Measurements from ENCODE around the gene COX8C. TPM values are rescaled to one million over a fixed set of nuclear protein-coding genes. Genes with fewer than 3 reads are reported as not detected.

Gene COX8C
- total and polyA plus RNA-seq, 10 of the 15 experiments (the other 5 are each of a cell fraction or from before 2014, with no cell fraction given): 0.15 to 0.20 TPM; not detected in 8

- RAD21 ChIA-PET (ENCODE audit: unreplicated experiment): interaction anchor here (1.0 to 1.2 kb wide), 2 partner anchors 9 to 12 kb away, joined by 3 to 4 read pairs; no protein-coding TSS in a partner anchor
- POLR2A ChIA-PET: interaction anchor here (0.7 to 1.6 kb wide), 3 partner anchors 12 to 165 kb away, joined by 3 to 5 read pairs (median 4); no protein-coding TSS in a partner anchor
- TF ChIP-seq POLR2AphosphoS5 (IDR thresholded peaks at IDR 0.05; ENCODE audit: low read length): no peak
- peak; percentile 49 for TF ChIP-seq SKIL (IDR thresholded peaks at IDR 0.05; ENCODE audit: low read depth, poor library complexity, severe bottlenecking)
- peak; percentile 95 for TF ChIP-seq IKZF1 (conservative IDR thresholded peaks at IDR 0.05)
- peak in 1 of 2 experiments; percentile 73; a peak in 2 of 4 replicates for TF ChIP-seq SRF (IDR thresholded peaks at IDR 0.05; ENCODE audit: low read depth in 2 of 2, low read length in 2 of 2)
- TF ChIP-seq ZNF274 (IDR thresholded peaks at IDR 0.05; ENCODE audit: insufficient read depth, insufficient read length): no peak
- no peak for TF ChIP-seq ZSCAN29 (IDR thresholded peaks at IDR 0.05)
- no peak; the same call in 1 of the 2 replicates for TF ChIP-seq BACH1 (IDR thresholded peaks at IDR 0.05; ENCODE audit: borderline replicate concordance)
- no peak for TF ChIP-seq SMAD1 (IDR thresholded peaks at IDR 0.05; ENCODE audit: low read depth, partially characterized antibody)
- TF ChIP-seq NR2F1 (conservative IDR thresholded peaks at IDR 0.05): peak; percentile 93
- no peak for TF ChIP-seq SMAD5 (IDR thresholded peaks at IDR 0.05; ENCODE audit: low read depth)
- no peak for TF ChIP-seq SP1 (IDR thresholded peaks at IDR 0.05; ENCODE audit: low read depth, low read length)
- no peak for TF ChIP-seq E4F1 (IDR thresholded peaks at IDR 0.05; ENCODE audit: borderline replicate concordance, partially characterized antibody)
- no peak for TF ChIP-seq ELK1 (IDR thresholded peaks at IDR 0.05; ENCODE audit: low read depth, low read length)
- TF ChIP-seq STAT3 (IDR thresholded peaks at IDR 0.05; ENCODE audit: low read depth, low read length): no peak
- no peak for TF ChIP-seq SREBF1 (IDR thresholded peaks at IDR 0.05; ENCODE audit: low read length)
- no peak for TF ChIP-seq LARP7 (IDR thresholded peaks at IDR 0.05)
- TF ChIP-seq CBFB (IDR thresholded peaks at IDR 0.05; ENCODE audit: low read depth): peak; percentile 88
- 0 out of 2 replicates have a peak, but pooled peaks have one; percentile 25 for TF ChIP-seq TCF7 (IDR thresholded peaks at IDR 0.05; ENCODE audit: borderline replicate concordance)
- TF ChIP-seq FOXM1 (IDR thresholded peaks at IDR 0.05; ENCODE audit: low read depth, low read length): peak; percentile 77; the same call in 1 of the 2 replicates
Measured at GRCh38 chr14:93369713-93370266, 22.8 kb downstream of the COX8C start.

More at GRCh38 chr14:93369713-93370266, 22.8 kb downstream of the COX8C start:
- peak overlapping the region; percentile 84 for H2AFZ ChIP-seq (ENCODE audit: control insufficient read depth, low read depth, low read length)
- no peaks in the 10 kb centered on the region for H4K20me1 ChIP-seq (ENCODE audit: control insufficient read depth, insufficient read depth)
- no peaks in the 10 kb centered on the region for H3K27me3 ChIP-seq (replicated peaks in 1 of 2; ENCODE audit: control insufficient read depth in 2 of 2, insufficient read depth in 2 of 2, low read length in 1 of 2)
- CTCF ChIA-PET: interaction anchor here (1.7 kb wide), 1 partner anchor 40 kb away, joined by 4 read pairs; no protein-coding TSS in a partner anchor
- intact Hi-C loops (cut with micrococcal nuclease; ENCODE audit: unreplicated experiment): no loop called here
- in situ Hi-C loops (cut with MboI): no loop called here
- SMC1A ChIA-PET (ENCODE audit: uncharacterized antibody, unreplicated experiment): interaction anchor here (1.0 to 3.2 kb wide), 4 partner anchors 10 to 38 kb away, joined by 3 to 24 read pairs (median 8); no protein-coding TSS in a partner anchor
- ATAC-seq: peak; percentile 96
- DNase-seq (ENCODE audit: low read depth, low spot score): peak; percentile 85
- peaks cover 22% of the 10 kb centered on the region for H3K4me1 ChIP-seq (ENCODE audit: control insufficient read depth, insufficient read depth, low read length)
- TSS peak; percentile 71 for BruUV-seq (replicated peaks)
- no peaks in the 10 kb centered on the region for H3K36me3 ChIP-seq (ENCODE audit: control insufficient read depth in 2 of 2, insufficient read depth in 2 of 2, low read length in 1 of 2)
- H3K27ac ChIP-seq (ENCODE audit: control insufficient read depth, insufficient read depth): peak overlapping the region; percentile 91
- peak overlapping the region; percentile 70 for H3K4me2 ChIP-seq (ENCODE audit: control insufficient read depth, insufficient read depth)
- 27% methylated on average over 4 of the region's 4 CpGs for WGBS (ENCODE audit: insufficient coverage, insufficient replicate concordance, low lambda C conversion rate, missing lambda C conversion rate)
- H3K9me3 ChIP-seq (replicated peaks; ENCODE audit: control insufficient read depth, insufficient read depth, low read length): peaks cover 6% of the 10 kb centered on the region
- peak; percentile 86 for FAIRE-seq
- no peaks in the 10 kb centered on the region for H3K79me2 ChIP-seq (ENCODE audit: control insufficient read depth, insufficient read depth, low read length)
- H3K4me3 ChIP-seq: peak overlapping the region; percentile 2; the same call in 1 of the 2 replicates
- peak overlapping the region; percentile 63 for H3K9ac ChIP-seq (ENCODE audit: control insufficient read depth, insufficient read depth, low read length)

Measured in GM12878 (cell line).